HepG2 (cell line): ENCODE measurements around the gene ARHGAP21. TPM values are rescaled to one million over a fixed set of nuclear protein-coding genes. Genes with fewer than 3 reads are reported as not detected.

Experiments used
- ATAC-seq: fragments of 200-7000 bp; cut with Tn5 transposase; 3 replicates; pipeline ENCODE4 v1.9.1; 2020; ENCODE audit warnings: mild to moderate bottlenecking, moderate library complexity
- BruUV-seq: library from RNA; stranded (reverse); fragments of 400-500 nt; replicated peaks from 2 replicates; lab custom pipeline; 2021; lab: Mats Ljungman, UMichigan
- CTCF ChIA-PET: fragments of 300-600 bp; formaldehyde crosslinking; extraction: SDS; loops from one replicate; lab custom pipeline; 2021; ENCODE audit warnings: low total read pairs, inconsistent platforms, low intra/inter-chr PET ratio; lab: Yijun Ruan, JAX
- POLR2A ChIA-PET: fragments of 350-600 bp; sonication (Branson Sonifier 250); formaldehyde crosslinking; loops from one replicate; lab custom pipeline; 2020; ENCODE audit warnings: antibody characterized with exemption, inconsistent platforms; lab: Yijun Ruan, JAX
- DNase-seq: peaks from one replicate; pipeline ENCODE4 v3.0.0-alpha.2; 2015; ENCODE audit warnings: low spot score
- FAIRE-seq: peaks from 3 replicates; lab custom pipeline; 2011; peaks lifted over from hg19 to GRCh38; lab: Jason Lieb, UNC
- H2AFZ ChIP-seq: one replicate; pipeline ENCODE4 v1.6.1; 2011; ENCODE audit warnings: low read length, inconsistent platforms
- H3K27ac ChIP-seq: fragments of 300-600 bp; 3 replicates; pipeline ENCODE4 v1.8.0; 2011; ENCODE audit warnings: mixed run types, mild to moderate bottlenecking, mixed read lengths, low read length, inconsistent platforms; ENCODE audit not compliant: insufficient read depth; ENCODE audit errors: extremely low read length
- H3K27me3 ChIP-seq, 2 experiments: fragments of 200-600 bp in 1 of 2; 2 replicates in 1 of 2; 3 replicates in 1 of 2; pipeline versions ENCODE4 v1.6.0 to v1.8.0; 2011; ENCODE audit warnings: low read length in 2 of 2, mild to moderate bottlenecking in 2 of 2, moderate library complexity in 2 of 2, inconsistent platforms in 1 of 2; ENCODE audit not compliant: insufficient read depth in 2 of 2, control insufficient read depth in 1 of 2
- H3K36me3 ChIP-seq, 2 experiments: fragments of 200-600 bp in 1 of 2; replicated peaks in 1 of 2; 2 replicates in 1 of 2; 3 replicates in 1 of 2; pipeline versions ENCODE4 v1.5.1 to v1.8.0; 2011; ENCODE audit warnings: low read length in 2 of 2, inconsistent platforms in 1 of 2; ENCODE audit not compliant: insufficient read depth in 2 of 2, control insufficient read depth in 1 of 2
- H3K4me1 ChIP-seq: 2 replicates; pipeline ENCODE4 v1.5.1; 2012; ENCODE audit warnings: low read length, inconsistent platforms; ENCODE audit not compliant: insufficient read depth
- H3K4me2 ChIP-seq: 2 replicates; pipeline ENCODE4 v1.6.0; 2011; ENCODE audit warnings: low read depth, low read length, inconsistent platforms
- H3K4me3 ChIP-seq, 3 experiments: fragments of 200-600 bp in 1 of 3; sonication (generic), shearing (Covaris generic) in 1 of 3; replicated peaks in 1 of 3; 2 replicates each; pipeline ENCODE4 v1.5.1; 2011 to 2016; ENCODE audit warnings: low read length in 3 of 3, inconsistent platforms in 2 of 3, low read depth in 2 of 3, mild to moderate bottlenecking in 2 of 3, control low read depth in 1 of 3, mixed read lengths in 1 of 3; ENCODE audit not compliant: insufficient read depth in 1 of 3
- H3K79me2 ChIP-seq: one replicate; pipeline ENCODE4 v1.6.1; 2011; ENCODE audit warnings: low read length, inconsistent platforms; ENCODE audit not compliant: insufficient read depth
- H3K9ac ChIP-seq: 2 replicates; pipeline ENCODE4 v1.6.0; 2011; ENCODE audit warnings: mild to moderate bottlenecking, low read depth, low read length, inconsistent platforms; ENCODE audit not compliant: insufficient read depth
- H3K9me3 ChIP-seq: 2 replicates; pipeline ENCODE4 v1.5.1; 2012; ENCODE audit warnings: mild to moderate bottlenecking, low read length
- H4K20me1 ChIP-seq: 2 replicates; pipeline ENCODE4 v1.6.0; 2011; ENCODE audit warnings: inconsistent platforms, mild to moderate bottlenecking, low read length, moderate library complexity; ENCODE audit not compliant: insufficient read depth
- FOXC1 ChIP-seq: sonication (generic); formaldehyde crosslinking; IDR thresholded peaks from 2 replicates; pipeline ENCODE4 v1.8.0; 2022; ENCODE audit warnings: mild to moderate bottlenecking, missing genetic modification reagents, borderline replicate concordance
- FOXO4 ChIP-seq: sonication (generic); formaldehyde crosslinking; conservative IDR thresholded peaks from 2 replicates; pipeline ENCODE4 v1.8.1; 2023; ENCODE audit warnings: missing genetic modification reagents
- FUBP1 ChIP-seq: sonication (generic); formaldehyde crosslinking; IDR thresholded peaks from 2 replicates; pipeline ENCODE4 v1.5.1; 2020; ENCODE audit warnings: missing genetic modification reagents, mild to moderate bottlenecking, borderline replicate concordance
- GATA4 ChIP-seq: sonication (generic); IDR thresholded peaks from 2 replicates; pipeline ENCODE4 v1.6.1; 2016; ENCODE audit warnings: antibody characterized with exemption, low read depth, borderline replicate concordance
- HHEX ChIP-seq: IDR thresholded peaks from 2 replicates; pipeline ENCODE4 v1.6.1; 2016; ENCODE audit warnings: control low read depth
- RXRB ChIP-seq: IDR thresholded peaks from 2 replicates; pipeline ENCODE4 v1.6.1; 2016; ENCODE audit warnings: borderline replicate concordance, missing genetic modification reagents, missing compliant biosample characterization
- TGIF2 ChIP-seq: IDR thresholded peaks from 2 replicates; pipeline ENCODE4 v1.6.1; 2016; ENCODE audit warnings: control low read depth, missing compliant biosample characterization
- ZNF354B ChIP-seq: sonication (generic); formaldehyde crosslinking; IDR thresholded peaks from 2 replicates; pipeline ENCODE4 v1.8.0; 2022; ENCODE audit warnings: mild to moderate bottlenecking, missing genetic modification reagents
- ZNF383 ChIP-seq: sonication (generic); formaldehyde crosslinking; IDR thresholded peaks from 2 replicates; pipeline ENCODE4 v1.4.0; 2020; ENCODE audit warnings: missing genetic modification reagents, mild to moderate bottlenecking, borderline replicate concordance
- ZNF510 ChIP-seq: sonication (generic); formaldehyde crosslinking; IDR thresholded peaks from 2 replicates; pipeline ENCODE4 v1.4.0; 2020; ENCODE audit warnings: low read depth, mild to moderate bottlenecking, missing genetic modification reagents
- WGBS: methylation state at CpG from one replicate; pipeline ENCODE4 v1.1.6; 2017; ENCODE audit warnings: low lambda C conversion rate; 5-methylcytosine and 5-hydroxymethylcytosine counted together
- in situ Hi-C: cut with HindIII; loops from 2 replicates; pipeline ENCODE4 v1.10.0; 2017; ENCODE audit warnings: low pct_unique_long_range_greater_than_20kb; ENCODE audit not compliant: extremely low pct_ligation_motif_present
- intact Hi-C: fragments of 100-400 bp; cut with micrococcal nuclease; formaldehyde crosslinking; loops from one replicate; pipeline ENCODE4 v1.10.0; 2022; ENCODE audit not compliant: unreplicated experiment
- polyA plus RNA-seq, 8 experiments: library from polyadenylated mRNA; depleted of rRNA in 3 of 8; stranded (reverse) in 7 of 8; unstranded in 1 of 8; fragments of >200 nt; fragmentation: Illumina TruSeq in 4 of 8; extraction: Trizol in 4 of 8; gene quantifications; 2 replicates each; pipeline versions ENCODE4 v1.2.1 to v1.2.3, GENCODE V29; 2011 to 2016; ENCODE audit warnings: low read depth in 4 of 8, missing spikeins in 1 of 8, mixed read lengths in 1 of 8; ENCODE audit not compliant: insufficient read depth in 1 of 8
- total RNA-seq, 5 experiments: library from RNA; depleted of rRNA; stranded (reverse); fragments of >200 nt; fragmentation: Illumina TruSeq; extraction: Trizol; gene quantifications; 2 replicates each; pipeline ENCODE4 v1.2.3, GENCODE V29; 2016; ENCODE audit warnings: low read depth in 1 of 5

ARHGAP21 gene
- total and polyA plus RNA-seq, 2 of the 13 experiments (the other 11 are each of a cell fraction or from before 2014, with no cell fraction given) = 23.9 to 26.6 TPM

GRCh38 chr10:24748214-24748613, 24.5 kb upstream of the ARHGAP21 start (continued):
- TF ChIP-seq TGIF2 (CRISPR knock-in tag) = no peak

GRCh38 chr10:24744946-24745345, 21.3 kb upstream of the ARHGAP21 start:
- Histone ChIP-seq H3K27ac (no peak overlapping the region), H3K4me1 (no peaks in the 10 kb centered on the region), H4K20me1 (no peaks in the 10 kb centered on the region), H3K9me3 (no peaks in the 10 kb centered on the region), H3K79me2 (no peaks in the 10 kb centered on the region), H3K4me2 (no peak overlapping the region), H3K27me3 (no peaks in the 10 kb centered on the region), H3K9ac (no peak overlapping the region), H3K4me3 (no peak overlapping the region), H2AFZ (no peak overlapping the region), H3K36me3 (no peaks in the 10 kb centered on the region)
- TF ChIP-seq FOXC1 (CRISPR knock-in tag) (no peak), ZNF383 (CRISPR knock-in tag) (no peak), FOXO4 (CRISPR knock-in tag) (no peak), RXRB (CRISPR knock-in tag) (no peak)
- intact Hi-C loops = no loop called here
- no peak for DNase-seq
- in situ Hi-C loops = no loop called here
- ChIA-PET CTCF (no interaction called here), POLR2A (no interaction called here)
- BruUV-seq = no TSS peak
- ATAC-seq = no peak
- FAIRE-seq = no peak
- 1% methylated on average over 3 of the region's 3 CpGs for WGBS

GRCh38 chr10:24740714-24741113, 17.0 kb upstream of the ARHGAP21 start:
- no peak overlapping the region for H3K9ac ChIP-seq
- no peaks in the 10 kb centered on the region for H3K36me3 ChIP-seq
- intact Hi-C loops = no loop called here
- no peak overlapping the region for H2AFZ ChIP-seq
- no peak for DNase-seq
- H3K4me3 ChIP-seq = no peak overlapping the region
- no peak overlapping the region for H3K4me2 ChIP-seq
- in situ Hi-C loops = no loop called here
- no peaks in the 10 kb centered on the region for H3K79me2 ChIP-seq
- ChIA-PET CTCF (no interaction called here), POLR2A (no interaction called here)
- no peaks in the 10 kb centered on the region for H3K4me1 ChIP-seq
- FAIRE-seq = no peak
- no TSS peak for BruUV-seq
- H4K20me1 ChIP-seq = no peaks in the 10 kb centered on the region
- ATAC-seq = no peak
- H3K27ac ChIP-seq = no peak overlapping the region
- no peaks in the 10 kb centered on the region for H3K27me3 ChIP-seq
- 80% methylated on average over 1 of the region's 1 CpG for WGBS
- H3K9me3 ChIP-seq = no peaks in the 10 kb centered on the region
- no peak for TF ChIP-seq ZNF354B
- TF ChIP-seq GATA4 = no peak
- TF ChIP-seq ZNF510 (CRISPR knock-in tag) = no peak
- no peak for TF ChIP-seq FUBP1
- TF ChIP-seq HHEX = no peak
